Spleen (tissue), 11 donors: ENCODE results near the gene KLF15. TPM values are rescaled to one million over a fixed set of nuclear protein-coding genes. Genes with fewer than 3 reads are reported as not detected.

Experiments used
- DNase-seq: peaks from one replicate; pipeline ENCODE4 v3.0.0-alpha.2; 2020
- H3K27ac ChIP-seq, 8 donors: fragments of 200-600 bp; sonication (generic) in 7 of 8; 1 replicate in 4 of 8; 2 replicates in 4 of 8; pipeline versions ENCODE4 v1.5.0 to v1.8.0; 2016 to 2021; ENCODE audit warnings: inconsistent platforms in 4 of 8, mild to moderate bottlenecking in 4 of 8, moderate library complexity in 1 of 8
- H3K27me3 ChIP-seq, 7 donors: fragments of 200-600 bp; sonication (generic) in 6 of 7; replicated peaks in 1 of 7; 1 replicate in 4 of 7; 2 replicates in 3 of 7; pipeline versions ENCODE4 v1.5.0 to v1.8.0; 2016 to 2021; ENCODE audit warnings: inconsistent platforms in 3 of 7, mild to moderate bottlenecking in 1 of 7
- H3K36me3 ChIP-seq, 6 donors: fragments of 200-600 bp; sonication (generic) in 5 of 6; 1 replicate in 4 of 6; 2 replicates in 2 of 6; pipeline versions ENCODE4 v1.5.0 to v1.8.0; 2016 to 2021; ENCODE audit warnings: inconsistent platforms in 2 of 6
- H3K4me1 ChIP-seq, 6 donors: fragments of 200-600 bp; sonication (generic) in 5 of 6; 1 replicate in 3 of 6; 2 replicates in 3 of 6; pipeline versions ENCODE4 v1.5.0 to v1.8.0; 2016 to 2021; ENCODE audit warnings: inconsistent platforms in 3 of 6
- H3K4me3 ChIP-seq, 8 donors: fragments of 200-600 bp; sonication (generic) in 7 of 8; 1 replicate in 4 of 8; 2 replicates in 4 of 8; pipeline versions ENCODE4 v1.5.0 to v1.8.0; 2016 to 2021; ENCODE audit warnings: inconsistent platforms in 4 of 8, mild to moderate bottlenecking in 4 of 8, moderate library complexity in 2 of 8
- H3K9me3 ChIP-seq, 8 donors: fragments of 200-600 bp; sonication (generic) in 7 of 8; 1 replicate in 4 of 8; 2 replicates in 4 of 8; pipeline versions ENCODE4 v1.5.0 to v1.8.0; 2016 to 2021; ENCODE audit warnings: inconsistent platforms in 4 of 8
- POLR2A ChIP-seq, 3 donors: fragments of 450-650 bp; IDR thresholded peaks; one replicate each; pipeline ENCODE4 v1.5.1; 2017; ENCODE audit warnings: antibody characterized with exemption in 3 of 3, mild to moderate bottlenecking in 1 of 3
- POLR2AphosphoS5 ChIP-seq, 3 donors: sonication (generic); formaldehyde crosslinking; IDR thresholded peaks; one replicate each; pipeline ENCODE4 v1.5.1; 2017; ENCODE audit warnings: antibody characterized with exemption in 3 of 3
- WGBS, 5 donors: extraction: QIAGEN DNeasy Blood & Tissue Kit in 3 of 5; methylation state at CpG; one replicate each; pipeline versions ENCODE4 v1.1.5 to v1.1.7; 2013 to 2018; 5-methylcytosine and 5-hydroxymethylcytosine counted together
- intact Hi-C: fragments of 100-400 bp; cut with DNase I; formaldehyde crosslinking; loops from one replicate; pipeline ENCODE4 v1.15.0; 2023; ENCODE audit warnings: low total_unique reads
- polyA plus RNA-seq, 3 donors: library from polyadenylated mRNA; stranded (reverse); fragments of 200-250 nt; gene quantifications; one replicate each; pipeline ENCODE4 v1.2.1, GENCODE V29; 2013
- total RNA-seq, 7 donors: library from RNA; depleted of rRNA in 3 of 7; stranded (reverse); fragments of >200 nt in 3 of 7; fragmentation: NEBNext Ultra II Directional in 4 of 7; extraction: Animal tissue kit (Norgen Biotek cat#: 25700) in 4 of 7; gene quantifications; one replicate each; pipeline versions ENCODE4 v1.1.0 to v1.2.1, GENCODE V29; 2016 to 2021
- TF ChIP-seq, protein P1 (sequence below), 11 experiments: fragments of 200-600 bp in 7 of 11; fragments of 450-650 bp in 4 of 11; sonication (generic) in 4 of 11; IDR thresholded peaks in 8 of 11; conservative IDR thresholded peaks in 3 of 11; 1 replicate in 7 of 11; 2 replicates in 4 of 11; pipeline versions ENCODE4 v1.4.0 to v1.8.0; 2016 to 2021; ENCODE audit warnings: antibody characterized with exemption in 11 of 11, inconsistent platforms in 4 of 11, mild to moderate bottlenecking in 1 of 11
- donor health status: healthy with polysubstance abuse.
- donor health status: DM: no; HTN: no; CAD: no; lungs with moderate emphysema.
- donor health status: DM: no; HTN: no; CAD: no.
- donor health status: Bipolar disorder and iron deficiency.
- donor health status: healthy.
- donor health status: DM: no; HTN: no; CAD: no.
- donor health status: DM: yes; HTN: yes; CAD: no.

The KLF15 gene
- total and polyA plus RNA-seq, 10 donors = 0.57 to 9.5 (median 3.3) TPM

DNA sequence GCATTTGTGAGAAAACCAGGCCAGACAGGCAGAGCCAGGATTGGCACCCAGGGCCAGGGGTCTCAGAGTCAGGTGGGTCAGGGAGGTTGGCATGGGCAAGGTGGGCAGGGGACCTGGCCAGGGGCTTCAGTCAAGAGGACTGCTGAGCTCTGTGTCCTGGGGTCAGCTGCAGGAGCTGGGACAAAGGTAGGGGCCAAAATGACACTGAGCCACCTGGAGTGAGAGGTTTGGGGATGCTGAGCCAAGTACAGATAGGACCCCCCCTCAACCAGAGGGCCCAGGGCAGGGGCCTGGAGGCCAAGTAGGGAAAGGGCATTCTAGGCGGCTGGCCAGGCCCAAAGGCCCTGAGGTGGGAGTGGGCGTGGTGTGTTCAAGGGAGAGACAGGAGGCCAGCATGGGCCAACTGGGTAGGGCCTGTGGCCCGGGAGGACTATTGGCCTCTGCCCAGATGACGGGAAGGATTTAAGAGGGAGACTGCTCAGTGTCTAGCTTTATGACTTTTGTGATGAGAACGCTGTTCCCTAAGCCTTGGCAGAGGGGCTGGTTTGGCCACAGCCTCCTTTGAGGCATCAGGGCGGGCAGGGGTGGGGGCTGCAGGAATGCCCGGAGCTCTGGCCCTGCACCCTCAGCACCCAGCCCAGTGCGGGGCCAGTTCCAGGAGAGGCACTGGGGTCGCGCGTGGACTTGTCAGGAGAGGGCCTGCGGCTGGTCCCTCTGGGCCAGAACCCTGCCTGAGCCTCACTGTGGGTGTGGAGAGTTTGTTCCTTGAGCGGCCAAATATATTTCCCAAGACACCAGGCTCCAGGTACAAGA is 40.6 kb upstream of the KLF15 start:
- peak; percentile 61 for DNase-seq
- TF ChIP-seq POLR2A (IDR thresholded peaks at IDR 0.05) = no peak
- TF ChIP-seq POLR2AphosphoS5 (IDR thresholded peaks at IDR 0.05) = no peak
- TF ChIP-seq, protein P1, sequence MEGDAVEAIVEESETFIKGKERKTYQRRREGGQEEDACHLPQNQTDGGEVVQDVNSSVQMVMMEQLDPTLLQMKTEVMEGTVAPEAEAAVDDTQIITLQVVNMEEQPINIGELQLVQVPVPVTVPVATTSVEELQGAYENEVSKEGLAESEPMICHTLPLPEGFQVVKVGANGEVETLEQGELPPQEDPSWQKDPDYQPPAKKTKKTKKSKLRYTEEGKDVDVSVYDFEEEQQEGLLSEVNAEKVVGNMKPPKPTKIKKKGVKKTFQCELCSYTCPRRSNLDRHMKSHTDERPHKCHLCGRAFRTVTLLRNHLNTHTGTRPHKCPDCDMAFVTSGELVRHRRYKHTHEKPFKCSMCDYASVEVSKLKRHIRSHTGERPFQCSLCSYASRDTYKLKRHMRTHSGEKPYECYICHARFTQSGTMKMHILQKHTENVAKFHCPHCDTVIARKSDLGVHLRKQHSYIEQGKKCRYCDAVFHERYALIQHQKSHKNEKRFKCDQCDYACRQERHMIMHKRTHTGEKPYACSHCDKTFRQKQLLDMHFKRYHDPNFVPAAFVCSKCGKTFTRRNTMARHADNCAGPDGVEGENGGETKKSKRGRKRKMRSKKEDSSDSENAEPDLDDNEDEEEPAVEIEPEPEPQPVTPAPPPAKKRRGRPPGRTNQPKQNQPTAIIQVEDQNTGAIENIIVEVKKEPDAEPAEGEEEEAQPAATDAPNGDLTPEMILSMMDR (IDR thresholded peaks at IDR 0.05 in 8 of 11, conservative IDR thresholded peaks at IDR 0.05 in 3 of 11) = no peak
- WGBS, 5 donors = 86 to 97% (median 94%) methylated on average over 11 to 13 of the region's 13 CpGs
- no peak overlapping the region for H3K4me3 ChIP-seq
- H3K36me3 ChIP-seq = no peaks in the 10 kb centered on the region
- H3K27me3 ChIP-seq = peaks cover 0 to 48% (median 11%) of the 10 kb centered on the region in 7 donors
- H3K27ac ChIP-seq = no peak overlapping the region
- peaks cover 0 to 21% (median 9%) of the 10 kb centered on the region in 8 donors for H3K9me3 ChIP-seq
- H3K4me1 ChIP-seq = peaks cover 0 to 6% (median 0%) of the 10 kb centered on the region in 6 donors
- intact Hi-C loops = no loop called here

DNA sequence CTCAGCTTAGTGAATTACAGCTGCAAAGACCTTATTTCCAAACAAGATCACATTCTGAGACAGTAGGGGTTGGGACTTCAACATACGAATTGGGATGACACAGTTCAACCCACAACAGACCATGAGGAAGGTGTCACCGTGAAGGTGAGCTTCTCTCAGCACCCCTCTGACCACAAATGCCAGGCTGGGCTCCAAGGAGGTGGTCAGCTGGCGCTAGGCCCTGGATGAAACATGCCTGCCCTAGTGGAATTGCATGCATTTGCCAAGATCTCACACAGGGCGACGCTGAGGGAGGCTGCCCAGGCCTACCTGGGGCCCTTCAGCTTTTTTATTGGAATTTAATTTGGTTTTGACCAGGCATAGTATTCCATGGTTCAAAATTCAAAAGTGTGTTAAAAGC is 39.3 kb upstream of the KLF15 start:
- peaks cover 0 to 50% (median 11%) of the 10 kb centered on the region in 7 donors for H3K27me3 ChIP-seq
- peaks cover 0 to 6% (median 0%) of the 10 kb centered on the region in 6 donors for H3K4me1 ChIP-seq
- intact Hi-C loops = no loop called here
- no peaks in the 10 kb centered on the region for H3K36me3 ChIP-seq
- H3K9me3 ChIP-seq = peaks cover 0 to 21% (median 9%) of the 10 kb centered on the region in 8 donors
- peak; percentile 39 for DNase-seq
- TF ChIP-seq, protein P1 (IDR thresholded peaks at IDR 0.05 in 8 of 11, conservative IDR thresholded peaks at IDR 0.05 in 3 of 11) = no peak
- TF ChIP-seq POLR2AphosphoS5 (IDR thresholded peaks at IDR 0.05) (no peak), POLR2A (IDR thresholded peaks at IDR 0.05) (no peak)
- WGBS, 5 donors = 79 to 93% (median 85%) methylated on average over 5 of the region's 5 CpGs
- no peak overlapping the region for H3K4me3 ChIP-seq
- no peak overlapping the region for H3K27ac ChIP-seq

DNA sequence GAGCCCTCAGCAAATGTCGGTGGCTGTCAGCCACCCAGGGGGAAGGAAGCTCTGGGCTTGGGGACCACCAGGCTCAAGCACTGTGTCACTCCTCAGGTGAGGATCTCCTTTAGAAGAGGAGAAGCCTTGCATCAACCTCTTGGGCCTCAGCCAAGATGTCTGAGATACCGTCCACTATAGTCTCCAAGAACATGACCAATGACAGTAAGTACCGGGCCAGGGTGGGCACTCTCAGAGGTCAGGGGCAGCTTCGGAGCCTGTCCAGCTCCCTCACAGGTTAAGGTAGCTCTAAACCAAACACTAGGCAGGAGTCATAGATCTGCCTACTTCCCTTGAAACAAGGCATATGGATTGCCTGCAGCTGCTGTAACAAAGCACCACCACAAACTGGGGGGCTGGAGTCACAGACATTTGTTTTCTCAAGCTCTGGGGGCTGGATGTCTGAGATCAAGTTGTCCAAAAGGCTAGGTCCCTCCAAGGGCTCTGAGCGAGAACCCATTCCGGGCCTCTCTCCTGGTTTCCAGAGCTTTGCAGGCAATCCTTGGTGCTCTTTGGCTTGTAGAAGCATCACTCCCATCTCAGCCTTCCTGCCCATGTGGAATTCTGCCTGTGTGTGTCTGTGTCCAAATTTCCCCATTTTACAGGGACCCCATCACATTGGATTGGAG is 38.8 kb upstream of the KLF15 start:
- 92 to 96% (median 93%) methylated on average over 3 to 6 of the region's 6 CpGs for WGBS, 5 donors
- Histone ChIP-seq H3K27me3 (peaks cover 0 to 53% (median 11%) of the 10 kb centered on the region in 7 donors), H3K36me3 (no peaks in the 10 kb centered on the region), H3K27ac (no peak overlapping the region), H3K4me3 (no peak overlapping the region), H3K4me1 (peaks cover 0 to 6% (median 0%) of the 10 kb centered on the region in 6 donors), H3K9me3 (peaks cover 0 to 21% (median 9%) of the 10 kb centered on the region in 8 donors)
- TF ChIP-seq, protein P1 (IDR thresholded peaks at IDR 0.05 in 8 of 11, conservative IDR thresholded peaks at IDR 0.05 in 3 of 11) = no peak
- TF ChIP-seq POLR2AphosphoS5 (IDR thresholded peaks at IDR 0.05) (no peak), POLR2A (IDR thresholded peaks at IDR 0.05) (no peak)
- intact Hi-C loops = no loop called here
- DNase-seq = peak; percentile 51

DNA sequence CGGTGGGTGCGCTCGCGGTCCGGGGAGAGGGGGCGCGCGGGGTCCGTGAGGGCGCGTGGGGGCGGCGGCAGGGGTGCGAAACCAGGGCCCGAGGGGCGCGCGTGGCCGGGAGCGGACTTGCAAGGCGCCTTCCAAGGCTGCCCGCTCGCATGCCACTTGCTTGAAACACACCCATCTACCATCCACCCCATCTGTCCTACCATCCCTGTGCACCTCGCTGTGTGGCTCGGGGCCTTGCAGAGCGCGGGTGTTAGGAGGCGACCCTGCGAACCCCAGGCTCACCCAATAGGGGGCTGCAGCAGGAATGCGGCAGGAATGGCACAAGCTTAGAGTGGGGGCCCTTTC is 37.7 kb upstream of the KLF15 start:
- H3K36me3 ChIP-seq = no peaks in the 10 kb centered on the region
- intact Hi-C loops = loop anchor here (5.0 kb wide), 1 partner anchor 138 kb away; no protein-coding TSS in a partner anchor
- peaks cover 0 to 21% (median 9%) of the 10 kb centered on the region in 8 donors for H3K9me3 ChIP-seq
- H3K4me1 ChIP-seq = peaks cover 0 to 6% (median 0%) of the 10 kb centered on the region in 6 donors
- H3K27me3 ChIP-seq = peaks cover 0 to 64% (median 11%) of the 10 kb centered on the region in 7 donors
- WGBS, 5 donors = 11 to 39% (median 21%) methylated on average over 18 to 30 of the region's 30 CpGs
- TF ChIP-seq POLR2A (IDR thresholded peaks at IDR 0.05) = no peak
- TF ChIP-seq, protein P1 (IDR thresholded peaks at IDR 0.05 in 8 of 11, conservative IDR thresholded peaks at IDR 0.05 in 3 of 11) = no peak
- no peak for TF ChIP-seq POLR2AphosphoS5 (IDR thresholded peaks at IDR 0.05)
- H3K4me3 ChIP-seq = peak overlapping the region in 1 of 8 donors; percentile 13
- H3K27ac ChIP-seq = no peak overlapping the region
- DNase-seq = no peak
